ENCODE measurements around the gene CACNA1H.
"Not testable (repeated sequence)": the region's sequence is repeated elsewhere in the genome, so short reads cannot be mapped to it uniquely, and the experiment has no call there.

The CACNA1H gene

GRCh38 chr16:1230471-1231212 lies 77.7 kb downstream of the CACNA1H start:
- not testable (repeated sequence) for DNase-seq

GRCh38 chr16:1231301-1231700 lies 78.4 kb downstream of the CACNA1H start:
- DNase-seq, result not testable (repeated sequence)

- not testable (repeated sequence) for DNase-seq
Measured at GRCh38 chr16:1232049-1232748, 79.3 kb downstream of the CACNA1H start.

GRCh38 chr16:1236659-1237058 lies 83.8 kb downstream of the CACNA1H start:
- not testable (repeated sequence) for DNase-seq

GRCh38 chr16:1237990-1238389 lies 85.1 kb downstream of the CACNA1H start:
- no peak for DNase-seq

GRCh38 chr16:1238909-1239308 lies 86.0 kb downstream of the CACNA1H start:
- not testable (repeated sequence) for DNase-seq

- DNase-seq, result not testable (repeated sequence)
Measured at GRCh38 chr16:1239575-1239974, 86.7 kb downstream of the CACNA1H start.

GRCh38 chr16:1240436-1240835 lies 87.5 kb downstream of the CACNA1H start, which contains the start of gene TPSAB1:
TSS of gene TPSAB1 (plus strand) at chr16:1240705. CDS start at chr16:1240939, 234 bp downstream.
- DNase-seq, result not testable (repeated sequence)

GRCh38 chr16:1241081-1241480 lies 88.2 kb downstream of the CACNA1H start:
- DNase-seq, result not testable (repeated sequence)

GRCh38 chr16:1243363-1243762 lies 90.5 kb downstream of the CACNA1H start:
- not testable (repeated sequence) for DNase-seq

GRCh38 chr16:1243907-1244850 lies 91.3 kb downstream of the CACNA1H start:
- DNase-seq, result not testable (repeated sequence)

- DNase-seq, result no peak
Measured at GRCh38 chr16:1244881-1245280, 92.0 kb downstream of the CACNA1H start.

GRCh38 chr16:1245452-1246020 lies 92.6 kb downstream of the CACNA1H start:
- DNase-seq, result no peak

- DNase-seq, result not testable (repeated sequence)
Measured at GRCh38 chr16:1247903-1248537, 95.1 kb downstream of the CACNA1H start.

GRCh38 chr16:1249031-1249755 lies 96.3 kb downstream of the CACNA1H start:
- not testable (repeated sequence) for DNase-seq

- DNase-seq, result not testable (repeated sequence)
Measured at GRCh38 chr16:1253701-1254364, 100.9 kb downstream of the CACNA1H start.

- not testable (repeated sequence) for DNase-seq
Measured at GRCh38 chr16:1254821-1255220, 101.9 kb downstream of the CACNA1H start.

- DNase-seq, result not testable (repeated sequence)
Measured at GRCh38 chr16:1255276-1256122, 102.6 kb downstream of the CACNA1H start, which contains the start of gene TPSD1. TSS of gene TPSD1 (plus strand) at chr16:1256069. CDS start at chr16:1256281, 212 bp downstream.

GRCh38 chr16:1256296-1256873 lies 103.5 kb downstream of the CACNA1H start:
- not testable (repeated sequence) for DNase-seq
